ENCODE data around the gene FBXL7. TPM values are rescaled to one million over a fixed set of nuclear protein-coding genes. Genes with fewer than 3 reads are reported as not detected.

Gene FBXL7
- total RNA-seq, 1 experiment from 2014 or later = not detected

- in situ Hi-C loops (cut with HindIII; ENCODE audit: low pct_unique_long_range_greater_than_20kb, low sequenced_read_pairs) (no loop called here), intact Hi-C loops (cut with micrococcal nuclease; ENCODE audit: unreplicated experiment) (no loop called here)
- H3K27ac ChIP-seq (ENCODE audit: low read length) = no peak overlapping the region
- CTCF ChIA-PET = no interaction called here
- DNase-seq (ENCODE audit: low read depth, low spot score) (no peak), ATAC-seq (no peak)
- H3K27me3 ChIP-seq (ENCODE audit: control insufficient read depth, insufficient read depth, low read length) = no peaks in the 10 kb centered on the region
- no peaks in the 10 kb centered on the region for H3K36me3 ChIP-seq (ENCODE audit: control insufficient read depth, insufficient read depth, low read length)
- no peak for TF ChIP-seq POLR2AphosphoS5 (IDR thresholded peaks at IDR 0.05; ENCODE audit: low read depth, low read length)
- TF ChIP-seq, protein P1, sequence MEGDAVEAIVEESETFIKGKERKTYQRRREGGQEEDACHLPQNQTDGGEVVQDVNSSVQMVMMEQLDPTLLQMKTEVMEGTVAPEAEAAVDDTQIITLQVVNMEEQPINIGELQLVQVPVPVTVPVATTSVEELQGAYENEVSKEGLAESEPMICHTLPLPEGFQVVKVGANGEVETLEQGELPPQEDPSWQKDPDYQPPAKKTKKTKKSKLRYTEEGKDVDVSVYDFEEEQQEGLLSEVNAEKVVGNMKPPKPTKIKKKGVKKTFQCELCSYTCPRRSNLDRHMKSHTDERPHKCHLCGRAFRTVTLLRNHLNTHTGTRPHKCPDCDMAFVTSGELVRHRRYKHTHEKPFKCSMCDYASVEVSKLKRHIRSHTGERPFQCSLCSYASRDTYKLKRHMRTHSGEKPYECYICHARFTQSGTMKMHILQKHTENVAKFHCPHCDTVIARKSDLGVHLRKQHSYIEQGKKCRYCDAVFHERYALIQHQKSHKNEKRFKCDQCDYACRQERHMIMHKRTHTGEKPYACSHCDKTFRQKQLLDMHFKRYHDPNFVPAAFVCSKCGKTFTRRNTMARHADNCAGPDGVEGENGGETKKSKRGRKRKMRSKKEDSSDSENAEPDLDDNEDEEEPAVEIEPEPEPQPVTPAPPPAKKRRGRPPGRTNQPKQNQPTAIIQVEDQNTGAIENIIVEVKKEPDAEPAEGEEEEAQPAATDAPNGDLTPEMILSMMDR (IDR thresholded peaks at IDR 0.05) = no peak
- TF ChIP-seq TCF7L2 (IDR thresholded peaks at IDR 0.05; ENCODE audit: low read depth, low read length) = no peak
- TF ChIP-seq, protein P2, sequence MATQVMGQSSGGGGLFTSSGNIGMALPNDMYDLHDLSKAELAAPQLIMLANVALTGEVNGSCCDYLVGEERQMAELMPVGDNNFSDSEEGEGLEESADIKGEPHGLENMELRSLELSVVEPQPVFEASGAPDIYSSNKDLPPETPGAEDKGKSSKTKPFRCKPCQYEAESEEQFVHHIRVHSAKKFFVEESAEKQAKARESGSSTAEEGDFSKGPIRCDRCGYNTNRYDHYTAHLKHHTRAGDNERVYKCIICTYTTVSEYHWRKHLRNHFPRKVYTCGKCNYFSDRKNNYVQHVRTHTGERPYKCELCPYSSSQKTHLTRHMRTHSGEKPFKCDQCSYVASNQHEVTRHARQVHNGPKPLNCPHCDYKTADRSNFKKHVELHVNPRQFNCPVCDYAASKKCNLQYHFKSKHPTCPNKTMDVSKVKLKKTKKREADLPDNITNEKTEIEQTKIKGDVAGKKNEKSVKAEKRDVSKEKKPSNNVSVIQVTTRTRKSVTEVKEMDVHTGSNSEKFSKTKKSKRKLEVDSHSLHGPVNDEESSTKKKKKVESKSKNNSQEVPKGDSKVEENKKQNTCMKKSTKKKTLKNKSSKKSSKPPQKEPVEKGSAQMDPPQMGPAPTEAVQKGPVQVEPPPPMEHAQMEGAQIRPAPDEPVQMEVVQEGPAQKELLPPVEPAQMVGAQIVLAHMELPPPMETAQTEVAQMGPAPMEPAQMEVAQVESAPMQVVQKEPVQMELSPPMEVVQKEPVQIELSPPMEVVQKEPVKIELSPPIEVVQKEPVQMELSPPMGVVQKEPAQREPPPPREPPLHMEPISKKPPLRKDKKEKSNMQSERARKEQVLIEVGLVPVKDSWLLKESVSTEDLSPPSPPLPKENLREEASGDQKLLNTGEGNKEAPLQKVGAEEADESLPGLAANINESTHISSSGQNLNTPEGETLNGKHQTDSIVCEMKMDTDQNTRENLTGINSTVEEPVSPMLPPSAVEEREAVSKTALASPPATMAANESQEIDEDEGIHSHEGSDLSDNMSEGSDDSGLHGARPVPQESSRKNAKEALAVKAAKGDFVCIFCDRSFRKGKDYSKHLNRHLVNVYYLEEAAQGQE (IDR thresholded peaks at IDR 0.05; ENCODE audit: insufficient read depth in 1 of 2, low read depth in 2 of 2, low read length in 1 of 2) = no peak
- no peak for TF ChIP-seq SIN3A (IDR thresholded peaks at IDR 0.05; ENCODE audit: borderline replicate concordance, insufficient read depth, low read depth, low read length)
- no TSS peak for BruUV-seq (replicated peaks)
- POLR2A ChIA-PET = no interaction called here
- H3K4me1 ChIP-seq (ENCODE audit: control insufficient read depth, insufficient read depth, low read length) = no peaks in the 10 kb centered on the region
- H3K9me3 ChIP-seq (ENCODE audit: control insufficient read depth, insufficient read depth, low read depth, low read length) = no peaks in the 10 kb centered on the region
- no peak overlapping the region for H3K4me3 ChIP-seq (ENCODE audit: low read depth in 2 of 2, low read length in 2 of 2)
These were observed 405.2 kb downstream of the FBXL7 start for GRCh38 chr5:15904899-15905830.

DNA sequence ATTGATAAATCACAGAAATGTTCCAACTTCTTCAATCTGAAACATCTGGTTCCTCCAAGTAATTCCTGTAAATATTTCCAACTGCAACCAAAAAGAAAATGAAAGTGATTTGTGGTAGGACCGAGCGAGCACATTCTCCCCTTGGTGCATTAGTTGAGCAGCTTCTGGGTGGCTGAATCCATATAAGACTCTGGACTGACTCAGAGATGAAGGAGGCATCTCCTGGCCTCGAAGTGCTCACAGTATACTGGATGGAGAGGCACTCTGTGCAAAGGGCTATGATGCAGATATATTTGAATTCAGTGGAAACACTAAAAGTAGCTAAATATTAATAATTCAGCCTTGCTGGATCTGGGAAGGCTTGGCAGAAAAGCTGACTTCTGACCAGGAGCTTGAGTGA is 414.7 kb downstream of the FBXL7 start:
- H3K4me1 ChIP-seq (ENCODE audit: control insufficient read depth, insufficient read depth, low read length) = no peaks in the 10 kb centered on the region
- ChIA-PET POLR2A (no interaction called here), CTCF (no interaction called here)
- no peaks in the 10 kb centered on the region for H3K9me3 ChIP-seq (ENCODE audit: control insufficient read depth, insufficient read depth, low read depth, low read length)
- BruUV-seq (replicated peaks) = no TSS peak
- ATAC-seq (no peak), DNase-seq (ENCODE audit: low read depth, low spot score) (no peak)
- H3K36me3 ChIP-seq (ENCODE audit: control insufficient read depth, insufficient read depth, low read length) = no peaks in the 10 kb centered on the region
- peak overlapping the region in 1 of 2 experiments; percentile 31; a peak in 2 of 4 replicates for H3K4me3 ChIP-seq (ENCODE audit: low read depth in 2 of 2, low read length in 2 of 2)
- H3K27me3 ChIP-seq (ENCODE audit: control insufficient read depth, insufficient read depth, low read length) = no peaks in the 10 kb centered on the region
- intact Hi-C loops (cut with micrococcal nuclease; ENCODE audit: unreplicated experiment) = no loop called here
- in situ Hi-C loops (cut with HindIII; ENCODE audit: low pct_unique_long_range_greater_than_20kb, low sequenced_read_pairs) = no loop called here
- no peak overlapping the region for H3K27ac ChIP-seq (ENCODE audit: low read length)
- TF ChIP-seq, protein P2 (IDR thresholded peaks at IDR 0.05; ENCODE audit: insufficient read depth in 1 of 2, low read depth in 2 of 2, low read length in 1 of 2) = no peak
- no peak for TF ChIP-seq POLR2AphosphoS5 (IDR thresholded peaks at IDR 0.05; ENCODE audit: low read depth, low read length)
- TF ChIP-seq, protein P1 (IDR thresholded peaks at IDR 0.05) = no peak
- no peak for TF ChIP-seq SIN3A (IDR thresholded peaks at IDR 0.05; ENCODE audit: borderline replicate concordance, insufficient read depth, low read depth, low read length)
- no peak for TF ChIP-seq TCF7L2 (IDR thresholded peaks at IDR 0.05; ENCODE audit: low read depth, low read length)

Data from Panc1 (cell line).